Lower lobe of right lung (tissue), 2 donors: ENCODE data around the gene PRUNE1. TPM values are rescaled to one million over a fixed set of nuclear protein-coding genes. Genes with fewer than 3 reads are reported as not detected.

Source experiments
- ATAC-seq, 2 donors: fragments of 200-7000 bp; cut with Tn5 transposase; one replicate each; pipeline ENCODE4 v1.9.1; 2020 to 2022; ENCODE audit warnings: mild to moderate bottlenecking in 2 of 2, moderate library complexity in 2 of 2
- DNase-seq: peaks from one replicate; pipeline ENCODE4 v3.0.0-alpha.2; 2020
- H3K27ac ChIP-seq: fragments of 200-600 bp; one replicate; pipeline ENCODE4 v1.8.0; 2022
- H3K27me3 ChIP-seq: fragments of 200-600 bp; one replicate; pipeline ENCODE4 v1.8.0; 2022; ENCODE audit warnings: low read depth
- H3K36me3 ChIP-seq: fragments of 200-600 bp; one replicate; pipeline ENCODE4 v1.8.0; 2022; ENCODE audit warnings: mild to moderate bottlenecking
- H3K4me1 ChIP-seq: fragments of 200-600 bp; one replicate; pipeline ENCODE4 v1.8.0; 2022
- H3K4me3 ChIP-seq: fragments of 200-600 bp; one replicate; pipeline ENCODE4 v1.8.0; 2022; ENCODE audit warnings: mild to moderate bottlenecking
- H3K9me3 ChIP-seq: fragments of 200-600 bp; one replicate; pipeline ENCODE4 v1.8.0; 2022
- CTCF ChIP-seq: fragments of 200-600 bp; IDR thresholded peaks from one replicate; pipeline ENCODE4 v1.8.0; 2022; ENCODE audit warnings: antibody characterized with exemption, mild to moderate bottlenecking
- intact Hi-C: fragments of 100-400 bp; cut with DNase I; formaldehyde crosslinking; loops from one replicate; pipeline ENCODE4 v1.11.0; 2022
- total RNA-seq: library from RNA; stranded (reverse); fragmentation: NEBNext Ultra II Directional; extraction: Animal tissue kit (Norgen Biotek cat#: 25700); gene quantifications from one replicate; pipeline ENCODE4 v1.2.1, GENCODE V29; 2021
- donor health status: DM: no; HTN: yes; CAD: no; lungs with severe emphysema.

Gene PRUNE1
- total RNA-seq, 1 donor from 2014 or later: 21.4 TPM

GRCh38 chr1:151011154-151011850 lies 3.1 kb downstream of the PRUNE1 start:
- TF ChIP-seq CTCF: no peak
- Histone ChIP-seq H3K27me3 (no peaks in the 10 kb centered on the region), H3K27ac (peak overlapping the region; percentile 63), H3K36me3 (no peaks in the 10 kb centered on the region), H3K4me1 (peaks cover 64% of the 10 kb centered on the region), H3K4me3 (no peak overlapping the region), H3K9me3 (no peaks in the 10 kb centered on the region)
- intact Hi-C loops: no loop called here
- no peak for ATAC-seq
- no peak for DNase-seq

- intact Hi-C loops: no loop called here
- peaks cover 53% of the 10 kb centered on the region for H3K4me1 ChIP-seq
- H3K27ac ChIP-seq: peak overlapping the region; percentile 63
- H3K9me3 ChIP-seq: no peaks in the 10 kb centered on the region
- H3K36me3 ChIP-seq: peaks cover 7% of the 10 kb centered on the region
- peak in 1 of 2 donors; percentile 16 for ATAC-seq
- H3K27me3 ChIP-seq: no peaks in the 10 kb centered on the region
- no peak overlapping the region for H3K4me3 ChIP-seq
- no peak for DNase-seq
- TF ChIP-seq CTCF: no peak
These were observed 4.6 kb downstream of the PRUNE1 start for GRCh38 chr1:151012684-151013471.

- Histone ChIP-seq H3K27me3 (no peaks in the 10 kb centered on the region), H3K9me3 (no peaks in the 10 kb centered on the region), H3K4me1 (peaks cover 51% of the 10 kb centered on the region), H3K27ac (peak overlapping the region; percentile 49), H3K4me3 (no peak overlapping the region), H3K36me3 (peaks cover 12% of the 10 kb centered on the region)
- ATAC-seq: peak; percentile 83 to 87
- DNase-seq: no peak
- intact Hi-C loops: no loop called here
- no peak for TF ChIP-seq CTCF
These were observed 5.3 kb downstream of the PRUNE1 start for GRCh38 chr1:151013518-151013917.

GRCh38 chr1:151024540-151025146 lies 16.4 kb downstream of the PRUNE1 start:
- Histone ChIP-seq H3K27me3 (no peaks in the 10 kb centered on the region), H3K36me3 (peaks cover 65% of the 10 kb centered on the region), H3K4me3 (no peak overlapping the region), H3K4me1 (no peaks in the 10 kb centered on the region), H3K27ac (no peak overlapping the region), H3K9me3 (no peaks in the 10 kb centered on the region)
- peak; percentile 80 for TF ChIP-seq CTCF
- ATAC-seq (peak; percentile 95 to 96), DNase-seq (peak; percentile 84)
- intact Hi-C loops: no loop called here

GRCh38 chr1:151026460-151026859 lies 18.2 kb downstream of the PRUNE1 start:
- Histone ChIP-seq H3K27ac (no peak overlapping the region), H3K9me3 (no peaks in the 10 kb centered on the region), H3K4me3 (no peak overlapping the region), H3K27me3 (no peaks in the 10 kb centered on the region), H3K36me3 (peaks cover 70% of the 10 kb centered on the region), H3K4me1 (no peaks in the 10 kb centered on the region)
- no peak for ATAC-seq
- TF ChIP-seq CTCF: no peak
- no peak for DNase-seq
- intact Hi-C loops: no loop called here
